ENCODE measurements around the gene EXD3.

Gene EXD3

DNA sequence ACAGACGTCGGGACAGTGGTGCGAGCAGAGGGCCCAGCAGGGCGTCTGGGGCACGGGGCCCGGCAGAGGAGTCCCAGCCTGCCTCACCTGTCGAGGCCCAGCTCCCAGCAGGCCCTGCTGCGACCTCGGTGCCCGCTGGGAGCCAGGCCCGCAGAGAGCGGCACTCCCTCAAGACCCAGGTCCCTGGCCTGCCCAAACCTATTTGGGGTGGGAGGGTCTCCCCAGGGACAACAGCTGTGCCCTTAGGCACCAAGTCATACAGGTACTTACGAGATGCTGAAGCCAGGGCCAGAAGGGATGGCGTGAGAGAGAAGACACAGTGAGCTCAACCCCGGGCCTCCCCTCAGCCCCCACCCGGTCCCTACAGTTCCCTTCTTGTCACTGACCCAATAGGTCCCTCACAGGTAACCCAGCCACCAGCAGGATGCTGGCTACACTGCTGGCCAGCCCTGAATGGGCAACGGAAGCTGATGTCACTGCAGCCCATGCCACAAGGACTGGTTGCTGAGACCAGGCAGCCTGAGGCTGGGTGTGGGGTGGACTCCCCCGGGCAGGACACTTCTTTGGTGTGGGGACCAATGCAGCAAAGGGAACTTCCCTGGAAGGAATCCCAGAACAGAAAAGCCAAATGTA, 32.5 kb upstream of the EXD3 start:
- TF ChIP-seq EGR1 (IDR thresholded peaks at IDR 0.05), result no peak
- no peak for TF ChIP-seq YY1 (IDR thresholded peaks at IDR 0.05; ENCODE audit: low read depth)
- no peak for TF ChIP-seq CEBPB (IDR thresholded peaks at IDR 0.05)
- TF ChIP-seq CREB1 (IDR thresholded peaks at IDR 0.05; ENCODE audit: low read depth), result no peak
- TF ChIP-seq, protein P1, sequence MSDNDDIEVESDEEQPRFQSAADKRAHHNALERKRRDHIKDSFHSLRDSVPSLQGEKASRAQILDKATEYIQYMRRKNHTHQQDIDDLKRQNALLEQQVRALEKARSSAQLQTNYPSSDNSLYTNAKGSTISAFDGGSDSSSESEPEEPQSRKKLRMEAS (IDR thresholded peaks at IDR 0.05), result no peak

DNA sequence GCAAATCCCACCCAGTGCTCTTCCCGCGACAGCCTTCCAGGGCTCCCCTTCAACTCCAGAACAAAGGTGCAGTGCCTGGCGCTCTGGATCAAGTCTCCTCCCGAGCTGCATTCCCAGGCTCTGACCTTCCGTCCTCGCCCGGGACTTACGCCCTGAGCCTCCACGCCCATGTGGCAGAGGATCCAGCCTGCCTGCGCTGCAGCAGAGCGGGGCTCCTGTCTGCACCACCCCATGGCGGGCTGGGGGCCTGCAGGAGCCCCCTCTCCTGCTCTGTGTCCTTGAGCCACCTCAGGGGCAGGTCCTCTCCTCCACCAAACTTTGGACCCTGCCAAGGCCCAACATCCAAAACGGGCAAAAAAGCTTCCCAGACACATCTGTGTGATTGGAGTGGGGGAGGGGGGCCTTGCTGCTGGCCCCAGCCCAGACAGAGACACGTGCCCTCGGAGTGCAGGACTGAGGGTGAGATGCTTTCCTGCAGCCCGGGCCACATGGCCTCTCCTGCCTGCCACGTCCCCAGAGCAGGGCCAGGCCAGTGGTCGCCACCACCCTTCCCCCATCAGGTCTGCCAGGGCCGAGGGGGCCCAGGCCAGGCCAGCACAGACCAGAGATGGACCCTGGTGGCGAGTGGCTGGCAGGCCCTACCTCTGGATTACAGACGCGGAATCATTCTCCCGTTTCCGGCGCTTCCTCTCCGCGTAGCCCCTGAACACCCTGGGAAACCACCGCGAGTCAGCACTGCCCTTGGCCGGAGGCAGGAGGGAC, 31.8 kb upstream of the EXD3 start:
- TF ChIP-seq ZBTB7A (IDR thresholded peaks at IDR 0.05; ENCODE audit: low read depth) (0 out of 2 replicates have a peak, but pooled peaks have one; percentile 2), TAF1 (IDR thresholded peaks at IDR 0.05; ENCODE audit: low read depth) (no peak), CREB1 (IDR thresholded peaks at IDR 0.05; ENCODE audit: low read depth) (no peak)

DNA sequence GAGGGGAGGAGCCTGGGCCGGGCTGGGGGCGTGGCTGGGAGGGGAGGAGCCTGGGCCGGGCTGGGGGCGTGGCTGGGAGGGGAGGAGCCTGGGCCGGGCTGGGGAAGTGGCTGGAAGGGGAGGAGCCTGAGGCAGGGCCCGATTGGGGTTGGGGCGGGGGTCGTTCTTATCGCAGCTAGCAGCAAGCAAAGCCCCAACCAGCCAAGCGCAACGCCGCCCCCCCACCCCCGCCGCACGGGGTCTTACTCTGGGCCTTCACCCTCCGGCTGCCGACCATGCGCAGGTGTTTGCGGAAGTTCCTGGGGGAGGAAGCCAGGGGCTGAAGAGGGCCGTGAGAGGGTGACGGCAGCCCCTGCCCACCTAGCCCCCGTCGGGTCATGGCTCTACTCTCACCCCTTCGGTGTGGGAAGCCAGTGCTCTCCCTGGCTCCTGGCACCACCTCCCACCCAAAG, 31.2 kb upstream of the EXD3 start:
- TF ChIP-seq YY1 (IDR thresholded peaks at IDR 0.05; ENCODE audit: low read depth) (no peak), ZBTB7A (IDR thresholded peaks at IDR 0.05; ENCODE audit: low read depth) (peak; percentile 83; the same call in 1 of the 2 replicates)

DNA sequence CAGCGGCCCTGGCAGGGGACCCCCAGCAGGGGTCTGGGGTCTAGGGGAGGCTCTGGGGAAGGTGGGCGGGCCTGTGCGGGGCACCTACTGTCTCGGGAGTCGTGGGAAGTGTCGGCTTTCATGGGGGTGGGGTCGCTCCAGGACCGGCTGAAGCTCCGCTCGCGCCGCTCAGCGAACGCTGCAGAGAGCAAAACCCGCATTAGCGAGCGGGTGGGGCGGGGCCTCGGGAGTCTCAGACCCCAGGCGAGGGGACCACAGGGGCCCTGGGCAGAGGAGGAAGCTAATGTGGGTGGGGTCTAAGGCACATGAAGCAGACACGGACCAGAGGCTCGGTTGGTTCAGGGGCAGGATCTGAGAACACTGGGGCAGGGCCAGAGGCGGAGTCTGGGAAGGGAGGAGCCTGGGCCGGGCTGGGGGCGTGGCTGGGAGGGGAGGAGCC, 30.7 kb upstream of the EXD3 start:
- TF ChIP-seq CREB1 (IDR thresholded peaks at IDR 0.05; ENCODE audit: low read depth) (no peak), RAD21 (IDR thresholded peaks at IDR 0.05; ENCODE audit: low read depth) (no peak), ZBTB7A (IDR thresholded peaks at IDR 0.05; ENCODE audit: low read depth) (no peak; the same call in 1 of the 2 replicates), FOXM1 (IDR thresholded peaks at IDR 0.05; ENCODE audit: borderline replicate concordance, low read depth) (no peak), EP300 (IDR thresholded peaks at IDR 0.05; ENCODE audit: borderline replicate concordance) (no peak)
- TF ChIP-seq, protein P1 (IDR thresholded peaks at IDR 0.05), result no peak

DNA sequence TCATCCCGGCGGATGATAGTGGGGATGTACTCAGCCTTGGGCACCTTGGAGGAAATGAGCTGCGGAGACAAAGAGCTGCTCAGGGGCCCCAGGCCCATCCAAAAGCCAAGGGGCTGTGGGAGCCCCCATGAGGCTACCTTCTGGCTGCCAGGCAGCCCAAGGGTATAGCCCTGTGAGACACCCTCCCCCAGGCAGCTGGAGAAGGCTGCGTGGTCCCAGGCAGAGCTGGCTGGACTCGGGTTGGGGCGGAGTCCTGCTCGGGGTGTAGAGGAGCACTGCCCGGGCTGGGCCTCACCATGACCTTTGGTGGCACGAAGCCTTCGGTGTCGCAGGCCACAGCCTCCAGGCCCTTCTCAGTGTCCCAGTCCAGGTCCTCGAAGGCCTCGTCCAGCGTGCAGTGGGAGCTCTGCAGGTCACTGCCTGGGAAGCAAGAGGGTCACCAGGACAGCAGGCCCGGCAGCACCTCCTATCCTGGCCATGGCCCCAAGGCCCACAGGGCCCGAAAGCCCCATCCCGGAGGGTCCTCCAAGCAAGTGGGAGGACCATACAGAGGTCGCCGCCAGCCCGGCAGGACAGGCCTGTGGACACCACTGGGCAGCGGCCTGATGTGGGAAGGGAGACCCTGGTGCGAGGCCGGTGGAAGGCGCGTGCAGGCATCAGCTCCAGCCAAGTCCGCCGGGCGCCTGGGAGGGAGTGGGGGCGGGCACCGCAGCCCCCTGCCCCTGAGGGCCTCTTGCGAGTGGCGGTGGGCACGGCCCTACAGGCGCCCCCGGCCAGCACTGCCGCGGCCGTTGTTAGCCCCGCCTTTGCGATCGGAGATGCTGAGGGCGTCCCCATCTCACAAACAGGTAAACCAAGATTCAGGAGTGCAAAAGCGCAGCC, 30.0 kb upstream of the EXD3 start:
- TF ChIP-seq CREB1 (IDR thresholded peaks at IDR 0.05; ENCODE audit: low read depth) (no peak), TEAD4 (IDR thresholded peaks at IDR 0.05) (no peak), EP300 (IDR thresholded peaks at IDR 0.05; ENCODE audit: borderline replicate concordance) (no peak), YY1 (IDR thresholded peaks at IDR 0.05; ENCODE audit: low read depth) (no peak), ZBTB7A (IDR thresholded peaks at IDR 0.05; ENCODE audit: low read depth) (no peak; the same call in 1 of the 2 replicates), EGR1 (IDR thresholded peaks at IDR 0.05) (no peak), NFIC (IDR thresholded peaks at IDR 0.05) (no peak), CEBPB (IDR thresholded peaks at IDR 0.05) (no peak), RAD21 (IDR thresholded peaks at IDR 0.05; ENCODE audit: low read depth) (no peak), TCF12 (IDR thresholded peaks at IDR 0.05; ENCODE audit: low read depth) (no peak), TAF1 (IDR thresholded peaks at IDR 0.05; ENCODE audit: low read depth) (no peak), FOXM1 (IDR thresholded peaks at IDR 0.05; ENCODE audit: borderline replicate concordance, low read depth) (no peak)
- TF ChIP-seq, protein P1 (IDR thresholded peaks at IDR 0.05), result no peak
- TF ChIP-seq, protein P2, sequence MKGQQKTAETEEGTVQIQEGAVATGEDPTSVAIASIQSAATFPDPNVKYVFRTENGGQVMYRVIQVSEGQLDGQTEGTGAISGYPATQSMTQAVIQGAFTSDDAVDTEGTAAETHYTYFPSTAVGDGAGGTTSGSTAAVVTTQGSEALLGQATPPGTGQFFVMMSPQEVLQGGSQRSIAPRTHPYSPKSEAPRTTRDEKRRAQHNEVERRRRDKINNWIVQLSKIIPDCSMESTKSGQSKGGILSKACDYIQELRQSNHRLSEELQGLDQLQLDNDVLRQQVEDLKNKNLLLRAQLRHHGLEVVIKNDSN (IDR thresholded peaks at IDR 0.05), result no peak
- TF ChIP-seq, protein P3, sequence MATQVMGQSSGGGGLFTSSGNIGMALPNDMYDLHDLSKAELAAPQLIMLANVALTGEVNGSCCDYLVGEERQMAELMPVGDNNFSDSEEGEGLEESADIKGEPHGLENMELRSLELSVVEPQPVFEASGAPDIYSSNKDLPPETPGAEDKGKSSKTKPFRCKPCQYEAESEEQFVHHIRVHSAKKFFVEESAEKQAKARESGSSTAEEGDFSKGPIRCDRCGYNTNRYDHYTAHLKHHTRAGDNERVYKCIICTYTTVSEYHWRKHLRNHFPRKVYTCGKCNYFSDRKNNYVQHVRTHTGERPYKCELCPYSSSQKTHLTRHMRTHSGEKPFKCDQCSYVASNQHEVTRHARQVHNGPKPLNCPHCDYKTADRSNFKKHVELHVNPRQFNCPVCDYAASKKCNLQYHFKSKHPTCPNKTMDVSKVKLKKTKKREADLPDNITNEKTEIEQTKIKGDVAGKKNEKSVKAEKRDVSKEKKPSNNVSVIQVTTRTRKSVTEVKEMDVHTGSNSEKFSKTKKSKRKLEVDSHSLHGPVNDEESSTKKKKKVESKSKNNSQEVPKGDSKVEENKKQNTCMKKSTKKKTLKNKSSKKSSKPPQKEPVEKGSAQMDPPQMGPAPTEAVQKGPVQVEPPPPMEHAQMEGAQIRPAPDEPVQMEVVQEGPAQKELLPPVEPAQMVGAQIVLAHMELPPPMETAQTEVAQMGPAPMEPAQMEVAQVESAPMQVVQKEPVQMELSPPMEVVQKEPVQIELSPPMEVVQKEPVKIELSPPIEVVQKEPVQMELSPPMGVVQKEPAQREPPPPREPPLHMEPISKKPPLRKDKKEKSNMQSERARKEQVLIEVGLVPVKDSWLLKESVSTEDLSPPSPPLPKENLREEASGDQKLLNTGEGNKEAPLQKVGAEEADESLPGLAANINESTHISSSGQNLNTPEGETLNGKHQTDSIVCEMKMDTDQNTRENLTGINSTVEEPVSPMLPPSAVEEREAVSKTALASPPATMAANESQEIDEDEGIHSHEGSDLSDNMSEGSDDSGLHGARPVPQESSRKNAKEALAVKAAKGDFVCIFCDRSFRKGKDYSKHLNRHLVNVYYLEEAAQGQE (IDR thresholded peaks at IDR 0.05; ENCODE audit: low read depth), result no peak

DNA sequence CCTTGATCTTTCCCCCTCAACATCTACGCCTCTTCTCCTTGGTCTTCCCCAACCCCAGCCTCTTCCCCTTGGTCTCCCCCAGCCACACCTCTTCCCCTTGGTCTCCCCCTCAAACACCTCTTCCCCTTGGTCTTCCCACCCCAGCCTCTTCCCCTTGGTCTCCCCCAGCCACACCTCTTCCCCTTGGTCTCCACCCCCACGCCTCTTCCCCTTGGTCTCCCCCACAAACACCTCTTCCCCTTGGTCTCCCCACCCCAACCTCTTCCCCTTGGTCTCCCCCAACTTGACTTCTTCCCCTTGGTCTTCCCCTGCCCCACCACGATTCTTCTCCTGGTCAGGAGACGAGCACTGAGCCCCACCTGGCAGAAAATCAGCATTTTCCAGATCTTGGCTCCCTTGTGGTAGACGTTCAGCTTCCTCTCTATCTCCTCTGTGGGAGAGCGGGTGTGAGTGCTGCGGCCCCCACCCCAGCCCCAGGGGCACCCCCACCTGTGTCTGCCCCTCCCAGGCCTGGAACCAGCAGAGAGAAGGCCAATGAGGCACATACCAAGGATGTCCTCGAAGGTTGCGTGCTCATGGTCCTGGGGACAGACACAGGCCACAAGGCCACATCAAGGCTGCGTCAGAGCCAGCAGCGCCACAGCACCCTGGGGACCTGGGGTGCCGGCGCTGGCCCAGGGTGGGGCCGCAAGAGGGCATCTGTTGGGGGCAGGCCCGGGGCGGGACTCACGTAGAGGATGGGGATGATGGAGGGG, 29.2 kb upstream of the EXD3 start:
- no peak for TF ChIP-seq EP300 (IDR thresholded peaks at IDR 0.05; ENCODE audit: borderline replicate concordance)
- TF ChIP-seq TAF1 (IDR thresholded peaks at IDR 0.05; ENCODE audit: low read depth), result no peak
- TF ChIP-seq, protein P3 (IDR thresholded peaks at IDR 0.05; ENCODE audit: low read depth), result no peak
- no peak for TF ChIP-seq FOXM1 (IDR thresholded peaks at IDR 0.05; ENCODE audit: borderline replicate concordance, low read depth)
- no peak for TF ChIP-seq EGR1 (IDR thresholded peaks at IDR 0.05)
- no peak for TF ChIP-seq CREB1 (IDR thresholded peaks at IDR 0.05; ENCODE audit: low read depth)
- TF ChIP-seq CEBPB (IDR thresholded peaks at IDR 0.05), result no peak
- TF ChIP-seq ZBTB7A (IDR thresholded peaks at IDR 0.05; ENCODE audit: low read depth), result no peak

All from Ishikawa (cell line).